SK-N-SH treated with all-trans-retinoic acid at 6 μM for 48 hours (cell line): ENCODE results near the gene JAKMIP1.

Experiments
- ATAC-seq: fragments of 200-7000 bp; cut with Tn5 transposase; 3 replicates; pipeline ENCODE4 v1.9.1; 2020; ENCODE audit warnings: mild to moderate bottlenecking, moderate library complexity
- ARNTL ChIP-seq: fragments of 450-650 bp; formaldehyde crosslinking; IDR thresholded peaks from 2 replicates; pipeline ENCODE4 v1.5.0; 2020; ENCODE audit warnings: low read depth, mild to moderate bottlenecking, moderate library complexity, borderline replicate concordance
- BACH2 ChIP-seq: fragments of 250-450 bp; sonication (Bioruptor Pico); IDR thresholded peaks from 2 replicates; pipeline ENCODE4 v1.9.0; 2021; ENCODE audit warnings: mild to moderate bottlenecking, borderline replicate concordance
- CREB5 ChIP-seq: fragments of 250-450 bp; sonication (Bioruptor Pico); IDR thresholded peaks from 2 replicates; pipeline ENCODE4 v1.5.1; 2020; ENCODE audit warnings: low read depth, mild to moderate bottlenecking, moderate library complexity
- CSDC2 ChIP-seq: fragments of 250-450 bp; sonication (Bioruptor Pico); IDR thresholded peaks from 2 replicates; pipeline ENCODE4 v1.5.0; 2020; ENCODE audit warnings: mild to moderate bottlenecking, moderate library complexity
- CSRNP3 ChIP-seq: fragments of 250-450 bp; sonication (Bioruptor Pico); IDR thresholded peaks from 2 replicates; pipeline ENCODE4 v1.5.1; 2021; ENCODE audit warnings: mild to moderate bottlenecking, moderate library complexity
- ESRRG ChIP-seq: fragments of 250-450 bp; sonication (Bioruptor Pico); IDR thresholded peaks from 2 replicates; pipeline ENCODE4 v1.6.1; 2021; ENCODE audit warnings: mild to moderate bottlenecking
- GLIS3 ChIP-seq: fragments of 250-450 bp; sonication (Bioruptor Pico); IDR thresholded peaks from 2 replicates; pipeline ENCODE4 v1.5.0; 2020; ENCODE audit warnings: mild to moderate bottlenecking, moderate library complexity
- ISL1 ChIP-seq: fragments of 250-450 bp; sonication (Bioruptor Pico); IDR thresholded peaks from 2 replicates; pipeline ENCODE4 v2.1.2; 2022; ENCODE audit warnings: mild to moderate bottlenecking, moderate library complexity
- OSR1 ChIP-seq: fragments of 250-450 bp; sonication (Bioruptor Pico); IDR thresholded peaks from 2 replicates; pipeline ENCODE4 v1.8.0; 2022; ENCODE audit warnings: moderate library complexity, mild to moderate bottlenecking, inconsistent platforms
- POU6F1 ChIP-seq: fragments of 250-450 bp; sonication (Bioruptor Pico); IDR thresholded peaks from 2 replicates; pipeline ENCODE4 v1.8.0; 2021; ENCODE audit warnings: low read depth, mild to moderate bottlenecking, moderate library complexity, borderline replicate concordance
- PPARA ChIP-seq: fragments of 250-450 bp; sonication (Bioruptor Pico); IDR thresholded peaks from 2 replicates; pipeline ENCODE4 v1.5.0; 2020; ENCODE audit warnings: mild to moderate bottlenecking, borderline replicate concordance
- RARB ChIP-seq: fragments of 250-450 bp; sonication (Bioruptor Pico); IDR thresholded peaks from 2 replicates; pipeline ENCODE4 v1.8.0; 2021; ENCODE audit warnings: mild to moderate bottlenecking, moderate library complexity
- SNAI2 ChIP-seq: fragments of 250-450 bp; sonication (Bioruptor Pico); IDR thresholded peaks from 2 replicates; pipeline ENCODE4 v1.5.0; 2020; ENCODE audit warnings: mild to moderate bottlenecking, moderate library complexity
- TCF4 ChIP-seq: fragments of 250-450 bp; sonication (Bioruptor Pico); IDR thresholded peaks from 2 replicates; pipeline ENCODE4 v1.8.0; 2021; ENCODE audit warnings: mild to moderate bottlenecking, moderate library complexity, borderline replicate concordance
- TOX ChIP-seq: fragments of 250-450 bp; sonication (Bioruptor Pico); IDR thresholded peaks from 2 replicates; pipeline ENCODE4 v1.8.0; 2021; ENCODE audit warnings: mild to moderate bottlenecking, moderate library complexity, borderline replicate concordance
- TSHZ2 ChIP-seq: fragments of 250-450 bp; sonication (Bioruptor Pico); IDR thresholded peaks from 2 replicates; pipeline ENCODE4 v1.5.0; 2020; ENCODE audit warnings: mild to moderate bottlenecking, moderate library complexity
- ZC3H10 ChIP-seq: fragments of 250-450 bp; sonication (Bioruptor Pico); IDR thresholded peaks from 2 replicates; pipeline ENCODE4 v1.5.1; 2021; ENCODE audit warnings: mild to moderate bottlenecking, moderate library complexity
- ZFP3 ChIP-seq: fragments of 250-450 bp; sonication (Bioruptor Pico); IDR thresholded peaks from 2 replicates; pipeline ENCODE4 v1.5.0; 2020; ENCODE audit warnings: mild to moderate bottlenecking, moderate library complexity
- ZFP30 ChIP-seq: fragments of 450-650 bp; formaldehyde crosslinking; IDR thresholded peaks from 2 replicates; pipeline ENCODE4 v1.5.0; 2022; ENCODE audit warnings: mild to moderate bottlenecking, moderate library complexity
- ZNF565 ChIP-seq: fragments of 450-650 bp; formaldehyde crosslinking; conservative IDR thresholded peaks from 2 replicates; pipeline ENCODE4 v1.5.0; 2020; ENCODE audit warnings: low read depth, mild to moderate bottlenecking, moderate library complexity
- ZNF70 ChIP-seq: fragments of 450-650 bp; formaldehyde crosslinking; IDR thresholded peaks from 2 replicates; pipeline ENCODE4 v1.5.0; 2020; ENCODE audit warnings: mild to moderate bottlenecking, moderate library complexity
- ZNF8 ChIP-seq: fragments of 450-650 bp; formaldehyde crosslinking; IDR thresholded peaks from 2 replicates; pipeline ENCODE4 v1.5.0; 2020; ENCODE audit warnings: mild to moderate bottlenecking, moderate library complexity

JAKMIP1 gene

GRCh38 chr4:6236816-6237390 is 36.6 kb upstream of the JAKMIP1 start:
- TF ChIP-seq ZFP30 (CRISPR knock-in tag): no peak
- TF ChIP-seq GLIS3 (CRISPR knock-in tag): no peak
- no peak for TF ChIP-seq ZNF70
- no peak for TF ChIP-seq BACH2 (CRISPR knock-in tag)
- no peak for ATAC-seq

- TF ChIP-seq TSHZ2 (CRISPR knock-in tag) (no peak), PPARA (no peak), TOX (CRISPR knock-in tag) (no peak), CREB5 (CRISPR knock-in tag) (no peak), ESRRG (no peak), CSRNP3 (CRISPR knock-in tag) (no peak), GLIS3 (CRISPR knock-in tag) (no peak), ISL1 (CRISPR knock-in tag) (no peak), RARB (CRISPR knock-in tag) (no peak), TCF4 (no peak), OSR1 (CRISPR knock-in tag) (no peak), ARNTL (CRISPR knock-in tag) (no peak), ZNF70 (no peak), BACH2 (CRISPR knock-in tag) (no peak)
Observed at GRCh38 chr4:6235901-6236640, 35.7 kb upstream of the JAKMIP1 start.

GRCh38 chr4:6235012-6235411 is 34.7 kb upstream of the JAKMIP1 start:
- TF ChIP-seq RARB (CRISPR knock-in tag) (no peak), ESRRG (no peak), ZC3H10 (CRISPR knock-in tag) (no peak), TCF4 (no peak), ZNF565 (no peak), POU6F1 (CRISPR knock-in tag) (no peak), TSHZ2 (CRISPR knock-in tag) (no peak), TOX (CRISPR knock-in tag) (no peak), ZFP30 (CRISPR knock-in tag) (no peak), ZNF8 (no peak), GLIS3 (CRISPR knock-in tag) (no peak), SNAI2 (CRISPR knock-in tag) (no peak), ARNTL (CRISPR knock-in tag) (no peak), ZNF70 (no peak), OSR1 (CRISPR knock-in tag) (no peak), PPARA (no peak), CSDC2 (no peak), CSRNP3 (CRISPR knock-in tag) (no peak), BACH2 (CRISPR knock-in tag) (no peak), ZFP3 (CRISPR knock-in tag) (no peak)
- no peak for ATAC-seq

More at GRCh38 chr4:6235901-6236640, 35.7 kb upstream of the JAKMIP1 start:
- ATAC-seq: no peak
